ENCODE measurements around the gene RTRAF. TPM values are rescaled to one million over a fixed set of nuclear protein-coding genes. Genes with fewer than 3 reads are reported as not detected.

The RTRAF gene
- total RNA-seq, 1 experiment from 2014 or later = 190 TPM

DNA sequence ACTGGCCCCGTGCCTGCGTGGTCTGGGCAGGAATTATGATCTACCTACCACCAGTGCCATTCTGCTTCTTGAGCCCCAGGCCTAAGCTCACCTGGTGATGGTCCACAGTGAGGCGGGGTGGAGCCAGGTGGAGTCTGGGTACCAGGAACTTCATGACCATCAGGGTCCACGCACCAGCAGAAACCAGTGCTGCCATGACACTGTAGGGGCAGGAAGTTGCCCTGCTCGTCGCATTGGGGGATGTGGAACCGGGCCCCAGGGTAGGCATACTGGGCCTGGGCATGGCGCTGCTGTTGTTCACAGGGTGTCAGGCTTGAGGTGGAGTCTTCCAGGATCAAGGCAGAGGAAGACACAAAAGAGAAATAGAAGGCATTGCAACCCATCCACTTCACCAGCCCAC, 29.6 kb downstream of the RTRAF start:
- CTCF ChIA-PET = interaction anchor here (1.2 kb wide), 1 partner anchor 53 kb away, joined by 3 read pairs; no protein-coding TSS in a partner anchor
- BruUV-seq (replicated peaks) = no TSS peak
- POLR2A ChIA-PET = no interaction called here
- intact Hi-C loops (cut with micrococcal nuclease) = no loop called here
- Histone ChIP-seq H3K36me3 (ENCODE audit: control insufficient read depth in 1 of 2, insufficient read depth in 2 of 2, low read length in 2 of 2) (no peaks in the 10 kb centered on the region), H3K4me1 (ENCODE audit: control insufficient read depth in 1 of 2, insufficient read depth in 2 of 2, low read length in 2 of 2) (no peaks in the 10 kb centered on the region), H3K27ac (ENCODE audit: low read depth, low read length) (no peak overlapping the region), H3K9me2 (ENCODE audit: insufficient read depth) (no peaks in the 10 kb centered on the region), H3K4me2 (ENCODE audit: low read length) (no peak overlapping the region), H3K27me3 (ENCODE audit: insufficient read depth, low read length) (peaks cover 6% of the 10 kb centered on the region; the same call in 1 of the 2 replicates), H3K9me3 (ENCODE audit: control insufficient read depth in 1 of 2, insufficient read depth in 1 of 2, low read depth in 1 of 2, low read length in 2 of 2) (no peaks in the 10 kb centered on the region), H3K79me2 (ENCODE audit: insufficient read depth, low read length) (no peaks in the 10 kb centered on the region), H2AFZ (ENCODE audit: low read depth, low read length, poor library complexity, severe bottlenecking) (no peak overlapping the region), H3K4me3 (replicated peaks in 1 of 2; ENCODE audit: low read depth in 1 of 2, low read length in 2 of 2) (no peak overlapping the region), H3K9ac (ENCODE audit: low read length) (no peak overlapping the region), H4K20me1 (ENCODE audit: insufficient read depth) (no peaks in the 10 kb centered on the region)
- ATAC-seq (no peak), DNase-seq (ENCODE audit: low read depth, low spot score) (no peak)
- RAD21 ChIA-PET (ENCODE audit: low non-redundant PET in 1 of 2, low total read pairs in 2 of 2, uncharacterized antibody in 2 of 2, unreplicated experiment in 2 of 2) = no interaction called here
- TF ChIP-seq RAD21 (IDR thresholded peaks at IDR 0.05; ENCODE audit: low read depth) = no peak
- no peak for TF ChIP-seq ZFX (IDR thresholded peaks at IDR 0.05)
- TF ChIP-seq REST (IDR thresholded peaks at IDR 0.05; ENCODE audit: low read depth) = no peak
- TF ChIP-seq ELF1 (IDR thresholded peaks at IDR 0.05; ENCODE audit: borderline replicate concordance, low read depth) = no peak
- TF ChIP-seq ZNF274 (IDR thresholded peaks at IDR 0.05; ENCODE audit: low read depth, low read length) = no peak
- no peak for TF ChIP-seq POLR2AphosphoS5 (IDR thresholded peaks at IDR 0.05; ENCODE audit: low read depth, low read length)
- TF ChIP-seq MAX (IDR thresholded peaks at IDR 0.05) = no peak
- no peak for TF ChIP-seq ATF3 (IDR thresholded peaks at IDR 0.05)
- TF ChIP-seq CEBPB (IDR thresholded peaks at IDR 0.05; ENCODE audit: low read depth) = no peak
- TF ChIP-seq EGR1 (IDR thresholded peaks at IDR 0.05; ENCODE audit: low read depth) = no peak
- no peak for TF ChIP-seq ZBTB33 (IDR thresholded peaks at IDR 0.05; ENCODE audit: extremely low read depth, insufficient replicate concordance, low read length)
- no peak for TF ChIP-seq FOSL1 (IDR thresholded peaks at IDR 0.05; ENCODE audit: low read depth)
- TF ChIP-seq CTCF (IDR thresholded peaks at IDR 0.05 in 2 of 3, conservative IDR thresholded peaks at IDR 0.05 in 1 of 3; ENCODE audit: borderline replicate concordance in 1 of 3, insufficient read depth in 1 of 3, low read depth in 2 of 3, low read length in 2 of 3) = no peak

All from HCT116 (cell line).